ENCODE measurements around the gene TENM3. TPM values are rescaled to one million over a fixed set of nuclear protein-coding genes. Genes with fewer than 3 reads are reported as not detected.

Gene TENM3
- total and polyA plus RNA-seq, 10 of the 15 experiments (the other 5 are each of a cell fraction or from before 2014, with no cell fraction given), result 0.01 to 1.7 (median 0.08) TPM; not detected in 2

DNA sequence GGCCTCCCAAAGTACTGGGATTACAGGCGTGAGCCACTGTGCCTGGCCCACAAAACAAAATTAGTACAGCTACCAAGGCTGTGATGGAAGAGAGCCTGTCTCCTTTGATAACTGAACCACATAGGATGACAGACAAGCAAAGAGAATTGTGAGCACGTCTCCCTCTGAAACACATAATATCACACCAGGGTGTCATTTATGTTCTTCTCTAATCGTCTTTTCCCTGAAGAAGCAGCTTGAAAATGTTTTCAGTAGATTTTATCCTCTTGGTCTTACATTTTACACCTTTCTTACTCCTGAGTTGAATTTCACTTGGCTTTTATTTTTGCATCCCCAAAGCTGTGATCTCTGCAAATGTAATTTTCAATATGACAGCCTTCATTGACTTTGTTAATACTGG lies 67.8 kb downstream of the TENM3 start:
- TF ChIP-seq, protein P1, sequence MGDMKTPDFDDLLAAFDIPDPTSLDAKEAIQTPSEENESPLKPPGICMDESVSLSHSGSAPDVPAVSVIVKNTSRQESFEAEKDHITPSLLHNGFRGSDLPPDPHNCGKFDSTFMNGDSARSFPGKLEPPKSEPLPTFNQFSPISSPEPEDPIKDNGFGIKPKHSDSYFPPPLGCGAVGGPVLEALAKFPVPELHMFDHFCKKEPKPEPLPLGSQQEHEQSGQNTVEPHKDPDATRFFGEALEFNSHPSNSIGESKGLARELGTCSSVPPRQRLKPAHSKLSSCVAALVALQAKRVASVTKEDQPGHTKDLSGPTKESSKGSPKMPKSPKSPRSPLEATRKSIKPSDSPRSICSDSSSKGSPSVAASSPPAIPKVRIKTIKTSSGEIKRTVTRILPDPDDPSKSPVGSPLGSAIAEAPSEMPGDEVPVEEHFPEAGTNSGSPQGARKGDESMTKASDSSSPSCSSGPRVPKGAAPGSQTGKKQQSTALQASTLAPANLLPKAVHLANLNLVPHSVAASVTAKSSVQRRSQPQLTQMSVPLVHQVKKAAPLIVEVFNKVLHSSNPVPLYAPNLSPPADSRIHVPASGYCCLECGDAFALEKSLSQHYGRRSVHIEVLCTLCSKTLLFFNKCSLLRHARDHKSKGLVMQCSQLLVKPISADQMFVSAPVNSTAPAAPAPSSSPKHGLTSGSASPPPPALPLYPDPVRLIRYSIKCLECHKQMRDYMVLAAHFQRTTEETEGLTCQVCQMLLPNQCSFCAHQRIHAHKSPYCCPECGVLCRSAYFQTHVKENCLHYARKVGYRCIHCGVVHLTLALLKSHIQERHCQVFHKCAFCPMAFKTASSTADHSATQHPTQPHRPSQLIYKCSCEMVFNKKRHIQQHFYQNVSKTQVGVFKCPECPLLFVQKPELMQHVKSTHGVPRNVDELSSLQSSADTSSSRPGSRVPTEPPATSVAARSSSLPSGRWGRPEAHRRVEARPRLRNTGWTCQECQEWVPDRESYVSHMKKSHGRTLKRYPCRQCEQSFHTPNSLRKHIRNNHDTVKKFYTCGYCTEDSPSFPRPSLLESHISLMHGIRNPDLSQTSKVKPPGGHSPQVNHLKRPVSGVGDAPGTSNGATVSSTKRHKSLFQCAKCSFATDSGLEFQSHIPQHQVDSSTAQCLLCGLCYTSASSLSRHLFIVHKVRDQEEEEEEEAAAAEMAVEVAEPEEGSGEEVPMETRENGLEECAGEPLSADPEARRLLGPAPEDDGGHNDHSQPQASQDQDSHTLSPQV (IDR thresholded peaks at IDR 0.05), result no peak
- no peak for TF ChIP-seq TARDBP (IDR thresholded peaks at IDR 0.05; ENCODE audit: borderline replicate concordance)
- no peak for TF ChIP-seq PML (IDR thresholded peaks at IDR 0.05; ENCODE audit: low read length)
- TF ChIP-seq IRF4 (IDR thresholded peaks at IDR 0.05; ENCODE audit: low read depth, low read length), result no peak
- TF ChIP-seq, protein P2, sequence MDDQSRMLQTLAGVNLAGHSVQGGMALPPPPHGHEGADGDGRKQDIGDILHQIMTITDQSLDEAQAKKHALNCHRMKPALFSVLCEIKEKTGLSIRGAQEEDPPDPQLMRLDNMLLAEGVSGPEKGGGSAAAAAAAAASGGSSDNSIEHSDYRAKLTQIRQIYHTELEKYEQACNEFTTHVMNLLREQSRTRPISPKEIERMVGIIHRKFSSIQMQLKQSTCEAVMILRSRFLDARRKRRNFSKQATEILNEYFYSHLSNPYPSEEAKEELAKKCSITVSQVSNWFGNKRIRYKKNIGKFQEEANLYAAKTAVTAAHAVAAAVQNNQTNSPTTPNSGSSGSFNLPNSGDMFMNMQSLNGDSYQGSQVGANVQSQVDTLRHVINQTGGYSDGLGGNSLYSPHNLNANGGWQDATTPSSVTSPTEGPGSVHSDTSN (IDR thresholded peaks at IDR 0.05; ENCODE audit: insufficient replicate concordance, low read depth, low read length), result no peak
- no peak for TF ChIP-seq SUZ12 (IDR thresholded peaks at IDR 0.05; ENCODE audit: unreplicated experiment)
- TF ChIP-seq, protein P3, sequence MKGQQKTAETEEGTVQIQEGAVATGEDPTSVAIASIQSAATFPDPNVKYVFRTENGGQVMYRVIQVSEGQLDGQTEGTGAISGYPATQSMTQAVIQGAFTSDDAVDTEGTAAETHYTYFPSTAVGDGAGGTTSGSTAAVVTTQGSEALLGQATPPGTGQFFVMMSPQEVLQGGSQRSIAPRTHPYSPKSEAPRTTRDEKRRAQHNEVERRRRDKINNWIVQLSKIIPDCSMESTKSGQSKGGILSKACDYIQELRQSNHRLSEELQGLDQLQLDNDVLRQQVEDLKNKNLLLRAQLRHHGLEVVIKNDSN (IDR thresholded peaks at IDR 0.05; ENCODE audit: borderline replicate concordance, extremely low read length, insufficient read depth, low read depth, low read length), result no peak
- no TSS peak for BruUV-seq (replicated peaks)
- Histone ChIP-seq H3K9me3 (replicated peaks; ENCODE audit: control insufficient read depth, insufficient read depth, low read length) (no peaks in the 10 kb centered on the region), H3K4me3 (no peak overlapping the region), H3K4me2 (ENCODE audit: control insufficient read depth, insufficient read depth) (no peak overlapping the region), H3K27me3 (replicated peaks in 1 of 2; ENCODE audit: control insufficient read depth in 2 of 2, insufficient read depth in 2 of 2, low read length in 1 of 2) (no peaks in the 10 kb centered on the region), H3K9ac (ENCODE audit: control insufficient read depth, insufficient read depth, low read length) (no peak overlapping the region), H3K79me2 (ENCODE audit: control insufficient read depth, insufficient read depth, low read length) (no peaks in the 10 kb centered on the region), H3K27ac (ENCODE audit: control insufficient read depth, insufficient read depth) (no peak overlapping the region), H3K4me1 (ENCODE audit: control insufficient read depth, insufficient read depth, low read length) (no peaks in the 10 kb centered on the region), H4K20me1 (ENCODE audit: control insufficient read depth, insufficient read depth) (no peaks in the 10 kb centered on the region), H3K36me3 (ENCODE audit: control insufficient read depth in 2 of 2, insufficient read depth in 2 of 2, low read length in 1 of 2) (no peaks in the 10 kb centered on the region), H2AFZ (ENCODE audit: control insufficient read depth, low read depth, low read length) (no peak overlapping the region)
- 9% methylated on average over 3 of the region's 3 CpGs for WGBS (ENCODE audit: insufficient coverage, insufficient replicate concordance, low lambda C conversion rate, missing lambda C conversion rate)
- ChIA-PET RAD21 (ENCODE audit: unreplicated experiment) (no interaction called here), SMC1A (ENCODE audit: uncharacterized antibody, unreplicated experiment) (no interaction called here), POLR2A (no interaction called here), CTCF (no interaction called here)
- intact Hi-C loops (cut with micrococcal nuclease; ENCODE audit: unreplicated experiment), result no loop called here
- DNase-seq (ENCODE audit: low read depth, low spot score) (no peak), FAIRE-seq (no peak), ATAC-seq (no peak)
- in situ Hi-C loops (cut with MboI), result no loop called here

All from GM12878 (cell line).